PC-3 (cell line): ENCODE results near the gene RAD23A.

ENCODE experiments used
- EZH2 ChIP-seq: fragments of 300-600 bp; sonication (generic); IDR thresholded peaks from one replicate; pipeline ENCODE4 v1.6.1; 2017; ENCODE audit warnings: antibody characterized with exemption, mild to moderate bottlenecking, low read length; ENCODE audit not compliant: unreplicated experiment
- TF ChIP-seq, protein P1 (sequence below): fragments of 300-600 bp; sonication (generic); conservative IDR thresholded peaks from 2 replicates; pipeline ENCODE4 v1.5.1; 2017; ENCODE audit warnings: antibody characterized with exemption, low read depth, mild to moderate bottlenecking, low read length

- TF ChIP-seq, protein P1, sequence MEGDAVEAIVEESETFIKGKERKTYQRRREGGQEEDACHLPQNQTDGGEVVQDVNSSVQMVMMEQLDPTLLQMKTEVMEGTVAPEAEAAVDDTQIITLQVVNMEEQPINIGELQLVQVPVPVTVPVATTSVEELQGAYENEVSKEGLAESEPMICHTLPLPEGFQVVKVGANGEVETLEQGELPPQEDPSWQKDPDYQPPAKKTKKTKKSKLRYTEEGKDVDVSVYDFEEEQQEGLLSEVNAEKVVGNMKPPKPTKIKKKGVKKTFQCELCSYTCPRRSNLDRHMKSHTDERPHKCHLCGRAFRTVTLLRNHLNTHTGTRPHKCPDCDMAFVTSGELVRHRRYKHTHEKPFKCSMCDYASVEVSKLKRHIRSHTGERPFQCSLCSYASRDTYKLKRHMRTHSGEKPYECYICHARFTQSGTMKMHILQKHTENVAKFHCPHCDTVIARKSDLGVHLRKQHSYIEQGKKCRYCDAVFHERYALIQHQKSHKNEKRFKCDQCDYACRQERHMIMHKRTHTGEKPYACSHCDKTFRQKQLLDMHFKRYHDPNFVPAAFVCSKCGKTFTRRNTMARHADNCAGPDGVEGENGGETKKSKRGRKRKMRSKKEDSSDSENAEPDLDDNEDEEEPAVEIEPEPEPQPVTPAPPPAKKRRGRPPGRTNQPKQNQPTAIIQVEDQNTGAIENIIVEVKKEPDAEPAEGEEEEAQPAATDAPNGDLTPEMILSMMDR = no peak
- TF ChIP-seq EZH2 = no peak
Observed at GRCh38 chr19:12937927-12938778, 7.5 kb upstream of the RAD23A start, which contains the start of gene CALR.
